Esophagus muscularis mucosa (tissue), 4 donors: ENCODE measurements around the gene PGLYRP4. TPM values are rescaled to one million over a fixed set of nuclear protein-coding genes. Genes with fewer than 3 reads are reported as not detected.
A peak's percentile ranks its signal among the peaks of the same experiment; 100 is the strongest.

Experiments
- DNase-seq: peaks from one replicate; pipeline ENCODE4 v3.0.0-alpha.2; 2017; ENCODE audit errors: extremely low spot score
- H3K27ac ChIP-seq, 4 donors: fragments of 200-600 bp; sonication (generic); replicated peaks in 1 of 4; 1 replicate in 3 of 4; 2 replicates in 1 of 4; pipeline ENCODE4 v1.5.1; 2016 to 2019; ENCODE audit warnings: mild to moderate bottlenecking in 1 of 4
- H3K27me3 ChIP-seq, 4 donors: fragments of 200-600 bp; sonication (generic); one replicate each; pipeline versions ENCODE4 v1.5.1 to v1.6.0; 2016 to 2019
- H3K36me3 ChIP-seq, 4 donors: fragments of 200-600 bp; sonication (generic); one replicate each; pipeline ENCODE4 v1.5.1; 2016 to 2019
- H3K4me1 ChIP-seq, 4 donors: fragments of 200-600 bp; sonication (generic); one replicate each; pipeline ENCODE4 v1.5.1; 2016 to 2019
- H3K4me3 ChIP-seq, 4 donors: fragments of 200-600 bp; sonication (generic); 1 replicate in 2 of 4; 2 replicates in 2 of 4; pipeline ENCODE4 v1.5.1; 2016 to 2019; ENCODE audit warnings: mild to moderate bottlenecking in 4 of 4, moderate library complexity in 1 of 4
- H3K9me3 ChIP-seq, 4 donors: fragments of 200-600 bp; sonication (generic); 1 replicate in 3 of 4; 2 replicates in 1 of 4; pipeline ENCODE4 v1.5.1; 2016 to 2019
- CTCF ChIP-seq, 3 experiments: fragments of 200-600 bp in 2 of 3; fragments of 450-650 bp in 1 of 3; sonication (generic) in 2 of 3; IDR thresholded peaks; one replicate each; pipeline ENCODE4 v1.5.1; 2017 to 2019; ENCODE audit warnings: antibody characterized with exemption in 3 of 3, mild to moderate bottlenecking in 2 of 3, moderate library complexity in 1 of 3
- EP300 ChIP-seq: sonication (generic); formaldehyde crosslinking; IDR thresholded peaks from one replicate; pipeline ENCODE4 v1.6.1; 2017; ENCODE audit warnings: antibody characterized with exemption
- POLR2A ChIP-seq: fragments of 450-650 bp; IDR thresholded peaks from one replicate; pipeline ENCODE4 v1.6.1; 2017; ENCODE audit warnings: antibody characterized with exemption, moderate library complexity, mild to moderate bottlenecking, low read depth
- POLR2AphosphoS5 ChIP-seq, 2 donors: sonication (generic); formaldehyde crosslinking; IDR thresholded peaks; one replicate each; pipeline ENCODE4 v1.6.1; 2017; ENCODE audit warnings: antibody characterized with exemption in 2 of 2
- WGBS: methylation state at CpG from one replicate; pipeline ENCODE4 v1.1.5; 2018; 5-methylcytosine and 5-hydroxymethylcytosine counted together
- intact Hi-C: fragments of 100-400 bp; cut with DNase I; formaldehyde crosslinking; loops from one replicate; pipeline ENCODE4 v1.15.1; 2023
- total RNA-seq, 4 donors: library from RNA; depleted of rRNA; stranded (reverse); fragments of >200 nt; gene quantifications; one replicate each; pipeline versions ENCODE4 v1.1.0 to v1.2.1, GENCODE V29; 2016

PGLYRP4 gene
- total RNA-seq, 4 donors from 2014 or later, result not detected

GRCh38 chr1:153345187-153346076 is 3.2 kb downstream of the PGLYRP4 start:
- H3K36me3 ChIP-seq, result no peaks in the 10 kb centered on the region
- no peaks in the 10 kb centered on the region for H3K9me3 ChIP-seq
- intact Hi-C loops, result no loop called here
- DNase-seq, result peak; percentile 75
- TF ChIP-seq POLR2A, result no peak
- TF ChIP-seq POLR2AphosphoS5 (IDR thresholded peaks at IDR 0.05), result no peak
- TF ChIP-seq EP300, result no peak
- no peak for TF ChIP-seq CTCF (IDR thresholded peaks at IDR 0.05)
- 73% methylated on average over 11 of the region's 14 CpGs for WGBS
- H3K4me1 ChIP-seq, result no peaks in the 10 kb centered on the region
- no peak overlapping the region for H3K27ac ChIP-seq
- peaks cover 0 to 76% (median 4%) of the 10 kb centered on the region in 4 donors for H3K27me3 ChIP-seq
- no peak overlapping the region for H3K4me3 ChIP-seq

GRCh38 chr1:153344718-153345025 is 4.0 kb downstream of the PGLYRP4 start:
- no peak overlapping the region for H3K27ac ChIP-seq
- DNase-seq, result no peak
- no peaks in the 10 kb centered on the region for H3K9me3 ChIP-seq
- no peak overlapping the region for H3K4me3 ChIP-seq
- no peak for TF ChIP-seq POLR2AphosphoS5 (IDR thresholded peaks at IDR 0.05)
- TF ChIP-seq EP300, result no peak
- no peak for TF ChIP-seq CTCF (IDR thresholded peaks at IDR 0.05)
- no peak for TF ChIP-seq POLR2A
- 33% methylated on average over 3 of the region's 3 CpGs for WGBS
- peaks cover 0 to 73% (median 2%) of the 10 kb centered on the region in 4 donors for H3K27me3 ChIP-seq
- intact Hi-C loops, result no loop called here
- no peaks in the 10 kb centered on the region for H3K4me1 ChIP-seq
- no peaks in the 10 kb centered on the region for H3K36me3 ChIP-seq

GRCh38 chr1:153343811-153344717 is 4.6 kb downstream of the PGLYRP4 start:
- DNase-seq, result peak; percentile 79

More at GRCh38 chr1:153343811-153344717, 4.6 kb downstream of the PGLYRP4 start:
- TF ChIP-seq CTCF (IDR thresholded peaks at IDR 0.05), result no peak
- no peak for TF ChIP-seq POLR2AphosphoS5 (IDR thresholded peaks at IDR 0.05)
- TF ChIP-seq POLR2A, result no peak
- no peak for TF ChIP-seq EP300
- no peaks in the 10 kb centered on the region for H3K36me3 ChIP-seq
- intact Hi-C loops, result no loop called here
- no peaks in the 10 kb centered on the region for H3K9me3 ChIP-seq
- H3K27me3 ChIP-seq, result peaks cover 0 to 67% (median 2%) of the 10 kb centered on the region in 4 donors
- no peak overlapping the region for H3K27ac ChIP-seq
- WGBS, result 57% methylated on average over 9 of the region's 9 CpGs
- no peak overlapping the region for H3K4me3 ChIP-seq
- no peaks in the 10 kb centered on the region for H3K4me1 ChIP-seq
